T-helper 1 cell treated with Interleukin-12 subunit alpha and Interleukin-12 subunit beta and Interleukin-4 antibody, amounts not matched to agents 30 μg/mL and 1 μg/mL, for 36 hours (primary cell): Measurements from ENCODE around the gene RAB6A.
"Not testable (repeated sequence)": the region's sequence is repeated elsewhere in the genome, so short reads cannot be mapped to it uniquely, and the experiment has no call there.

Experiments used
- H3K27ac Mint-ChIP-seq: one replicate; pipeline ENCODE4 v1.8.0; 2021; ENCODE audit warnings: mild to moderate bottlenecking, mixed read lengths
- H3K27me3 Mint-ChIP-seq: one replicate; pipeline ENCODE4 v1.8.0; 2021; ENCODE audit warnings: low read depth, mixed read lengths
- H3K36me3 Mint-ChIP-seq: one replicate; pipeline ENCODE4 v1.8.0; 2021; ENCODE audit warnings: low read depth, mixed read lengths
- H3K4me1 Mint-ChIP-seq: one replicate; pipeline ENCODE4 v1.8.0; 2021; ENCODE audit warnings: low read depth, mixed read lengths
- H3K4me3 Mint-ChIP-seq: one replicate; pipeline ENCODE4 v1.8.0; 2021; ENCODE audit warnings: mild to moderate bottlenecking, moderate library complexity, mixed read lengths
- H3K9me3 Mint-ChIP-seq: one replicate; pipeline ENCODE4 v1.8.0; 2021; ENCODE audit warnings: mixed read lengths

Gene RAB6A

GRCh38 chr11:73784080-73784634 is 23.3 kb upstream of the RAB6A start:
- no peaks in the 10 kb centered on the region for H3K9me3 Mint-ChIP-seq
- H3K4me3 Mint-ChIP-seq = no peak overlapping the region
- no peaks in the 10 kb centered on the region for H3K27me3 Mint-ChIP-seq
- peaks cover 2% of the 10 kb centered on the region for H3K36me3 Mint-ChIP-seq
- no peak overlapping the region for H3K27ac Mint-ChIP-seq
- H3K4me1 Mint-ChIP-seq = peaks cover 19% of the 10 kb centered on the region

DNA sequence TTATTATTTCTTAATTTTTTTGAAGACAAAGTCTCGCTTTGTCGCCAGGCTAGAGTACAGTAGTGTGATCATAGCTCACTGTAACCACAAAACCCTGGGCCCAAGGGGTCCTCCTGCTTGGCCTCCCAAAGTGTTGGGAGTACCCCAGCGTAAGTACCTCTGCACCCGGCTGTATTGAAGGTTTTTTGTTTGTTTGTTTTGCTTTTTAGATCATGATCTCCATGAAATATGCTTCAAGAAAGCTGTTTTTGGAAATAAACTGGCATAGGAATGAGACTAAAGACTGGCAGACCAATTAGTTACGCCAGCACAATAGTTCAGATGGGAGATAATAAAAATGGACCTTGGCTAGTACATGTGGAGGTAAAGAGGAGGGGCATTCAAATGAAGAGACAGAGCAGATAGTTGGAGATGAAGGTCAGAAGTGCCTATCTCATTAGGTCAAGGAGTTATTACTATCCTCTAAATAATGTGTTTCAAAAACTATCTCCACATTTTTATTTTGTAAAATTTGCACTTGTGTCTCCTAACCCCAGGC is 22.7 kb upstream of the RAB6A start:
- Mint-ChIP-seq H3K36me3 (peaks cover 4% of the 10 kb centered on the region), H3K4me1 (peaks cover 22% of the 10 kb centered on the region), H3K27ac (no peak overlapping the region), H3K4me3 (no peak overlapping the region), H3K27me3 (no peaks in the 10 kb centered on the region), H3K9me3 (no peaks in the 10 kb centered on the region)

- Mint-ChIP-seq H3K27me3 (no peaks in the 10 kb centered on the region), H3K9me3 (no peaks in the 10 kb centered on the region), H3K4me3 (no peak overlapping the region)
These were observed 20.4 kb upstream of the RAB6A start for GRCh38 chr11:73781303-73781702.

DNA sequence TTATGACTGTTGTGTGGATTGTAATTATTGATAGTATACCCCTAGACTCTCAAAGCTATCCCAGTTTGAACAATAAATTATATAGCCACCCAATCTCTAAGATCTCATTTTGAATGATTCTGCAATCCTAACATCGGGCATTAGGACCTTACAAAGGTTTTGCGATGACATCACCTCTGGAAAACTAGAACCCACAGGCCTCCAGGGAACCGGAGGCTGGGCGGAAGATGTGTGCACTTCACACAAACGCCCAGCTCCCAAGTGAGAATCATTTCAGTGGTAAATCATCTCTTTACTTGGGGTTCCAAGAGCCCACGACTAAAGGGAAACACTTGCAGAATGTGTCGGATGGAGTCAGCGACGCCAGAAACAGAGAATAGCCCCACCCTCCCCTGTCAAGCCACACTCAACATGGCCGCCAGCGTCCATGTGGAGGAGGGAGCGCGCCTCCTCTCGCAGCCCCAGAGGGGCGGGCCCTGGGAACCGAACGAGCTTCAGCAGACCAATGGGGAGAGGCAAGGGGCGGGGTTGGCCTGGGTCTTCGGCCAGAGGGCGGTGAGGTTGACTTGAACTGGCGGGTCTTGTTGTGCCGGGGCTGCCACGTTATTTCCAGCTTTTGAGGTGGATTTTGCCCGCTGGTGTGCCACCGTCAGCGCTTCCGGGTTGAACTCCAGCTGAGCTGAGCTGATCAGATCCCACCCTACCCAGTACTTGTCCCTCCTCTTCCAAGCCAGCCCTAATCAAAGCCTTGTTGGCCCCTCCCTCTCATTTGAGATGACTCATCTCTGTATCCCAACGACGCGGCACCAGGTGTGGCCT is 18.4 kb upstream of the RAB6A start:
- no peaks in the 10 kb centered on the region for H3K27me3 Mint-ChIP-seq
- no peaks in the 10 kb centered on the region for H3K9me3 Mint-ChIP-seq
- peak overlapping the region; percentile 87 for H3K4me3 Mint-ChIP-seq
- H3K36me3 Mint-ChIP-seq = peaks cover 2% of the 10 kb centered on the region
- H3K4me1 Mint-ChIP-seq = peaks cover 10% of the 10 kb centered on the region
- H3K27ac Mint-ChIP-seq = peak overlapping the region; percentile 99

More at GRCh38 chr11:73781303-73781702, 20.4 kb upstream of the RAB6A start:
- H3K36me3 Mint-ChIP-seq = peaks cover 2% of the 10 kb centered on the region
- H3K4me1 Mint-ChIP-seq = peaks cover 16% of the 10 kb centered on the region
- H3K27ac Mint-ChIP-seq = peak overlapping the region; percentile 61

DNA sequence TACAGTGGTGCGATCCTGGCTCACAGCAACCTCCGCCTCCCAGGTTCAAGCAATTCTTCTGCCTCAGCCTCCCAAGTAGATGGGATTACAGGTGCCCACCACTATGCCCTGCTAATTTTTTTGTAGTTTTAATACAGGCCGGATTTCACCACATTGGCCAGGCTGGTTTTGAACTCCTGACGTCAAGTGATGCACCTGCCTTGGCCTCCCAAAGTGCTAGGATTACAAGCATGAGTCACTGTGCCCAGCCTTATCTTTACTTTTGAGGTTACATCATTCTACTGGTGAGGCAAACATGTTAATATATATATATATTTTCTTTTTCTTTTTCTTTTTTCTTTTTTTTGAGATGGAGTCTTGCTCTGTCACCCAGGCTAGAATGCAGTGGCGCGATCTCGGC is 9.9 kb upstream of the RAB6A start:
- peaks cover 28% of the 10 kb centered on the region for H3K27me3 Mint-ChIP-seq
- H3K4me1 Mint-ChIP-seq, H3K36me3 Mint-ChIP-seq, H3K9me3 Mint-ChIP-seq, H3K4me3 Mint-ChIP-seq, H3K27ac Mint-ChIP-seq: not testable (repeated sequence)

DNA sequence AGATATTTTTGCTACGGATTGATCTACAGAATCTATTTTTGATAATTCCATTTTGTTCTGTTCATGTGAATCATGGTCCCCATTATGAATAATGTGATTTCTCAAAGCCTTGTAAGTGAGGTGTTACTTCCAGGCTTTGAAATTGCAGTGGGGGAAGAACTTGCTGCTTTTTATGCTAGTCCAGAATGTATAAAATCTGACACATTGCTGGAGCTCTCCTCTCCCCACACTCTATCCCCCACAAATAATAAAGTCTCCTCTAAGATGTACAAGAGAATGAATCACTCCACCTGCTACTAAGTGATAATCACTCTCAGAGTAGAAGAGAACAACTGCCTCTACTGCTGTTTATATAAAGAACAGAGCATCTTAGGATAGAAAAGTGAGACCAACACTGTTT is 5.9 kb upstream of the RAB6A start:
- H3K9me3 Mint-ChIP-seq = no peaks in the 10 kb centered on the region
- H3K27me3 Mint-ChIP-seq = peaks cover 29% of the 10 kb centered on the region

GRCh38 chr11:73762732-73763131 is 1.9 kb upstream of the RAB6A start:
- Mint-ChIP-seq H3K9me3 (no peaks in the 10 kb centered on the region), H3K27ac (no peak overlapping the region), H3K4me3 (no peak overlapping the region)

More for the DNA sequence above, 5.9 kb upstream of the RAB6A start:
- Mint-ChIP-seq H3K36me3 (peaks cover 2% of the 10 kb centered on the region), H3K27ac (no peak overlapping the region), H3K4me1 (peaks cover 4% of the 10 kb centered on the region), H3K4me3 (no peak overlapping the region)

DNA sequence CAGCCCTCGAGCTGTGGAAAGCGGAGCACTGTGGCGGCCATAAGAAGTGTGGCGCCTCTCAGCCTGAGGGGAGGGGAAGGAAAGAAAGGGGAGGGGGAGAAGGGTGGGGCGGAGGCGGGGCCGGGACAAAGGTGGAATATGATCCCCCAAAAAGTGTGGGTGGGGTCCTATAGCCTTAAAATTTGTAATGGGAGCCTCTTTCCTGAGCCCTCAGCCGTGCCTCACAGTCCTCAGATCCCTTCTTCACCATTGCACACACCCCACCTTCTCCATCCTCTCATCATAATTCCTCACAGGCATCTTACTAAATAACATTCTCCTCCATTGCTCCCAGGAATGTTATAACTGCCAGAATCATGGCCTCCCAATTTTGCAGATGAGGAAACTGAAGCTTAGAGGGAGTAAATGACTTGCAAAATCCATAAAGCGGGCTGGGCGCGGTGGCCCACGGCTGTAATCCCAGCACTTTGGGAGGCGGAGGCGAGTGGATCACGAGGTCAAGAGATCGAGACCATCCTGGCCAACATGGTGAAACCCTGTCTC is 600 bp upstream of the RAB6A start:
- Mint-ChIP-seq H3K4me1 (peaks cover 26% of the 10 kb centered on the region), H3K36me3 (peaks cover 10% of the 10 kb centered on the region), H3K27me3 (peaks cover 13% of the 10 kb centered on the region), H3K27ac (peak overlapping the region; percentile 88), H3K4me3 (peak overlapping the region; percentile 96), H3K9me3 (no peaks in the 10 kb centered on the region)

More at GRCh38 chr11:73762732-73763131, 1.9 kb upstream of the RAB6A start:
- Mint-ChIP-seq H3K36me3 (peaks cover 6% of the 10 kb centered on the region), H3K27me3 (peaks cover 25% of the 10 kb centered on the region), H3K4me1 (peaks cover 25% of the 10 kb centered on the region)

DNA sequence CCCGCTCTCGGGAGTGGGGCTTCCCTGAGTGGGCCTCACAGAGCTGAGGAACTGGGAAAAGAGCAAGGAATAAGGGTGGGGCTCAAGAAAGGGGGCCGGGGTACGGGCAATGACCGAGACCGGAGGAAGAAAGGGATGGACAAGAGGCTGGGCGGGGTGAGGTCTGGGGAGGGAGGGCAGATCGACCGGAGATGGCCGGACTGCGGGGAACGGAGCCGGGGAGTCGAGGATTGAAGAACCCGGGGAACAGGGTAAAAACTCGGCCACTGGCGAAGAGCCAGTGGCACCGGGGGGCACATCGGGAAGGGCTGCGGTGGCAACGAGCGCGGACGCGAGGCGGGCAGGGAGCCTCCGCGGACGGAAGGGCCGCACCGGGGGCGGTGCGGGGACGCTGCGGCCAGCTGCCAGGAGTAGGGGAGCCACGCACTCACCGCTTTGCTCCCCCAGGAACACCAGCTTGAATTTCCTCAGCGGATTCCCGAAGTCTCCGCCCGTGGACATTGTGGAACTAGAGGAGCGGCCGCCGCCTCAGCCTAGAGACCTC is 667 bp downstream of the RAB6A start:
- Mint-ChIP-seq H3K4me3 (peak overlapping the region; percentile 96), H3K36me3 (peaks cover 10% of the 10 kb centered on the region), H3K9me3 (no peaks in the 10 kb centered on the region), H3K27ac (peak overlapping the region; percentile 88), H3K4me1 (peaks cover 26% of the 10 kb centered on the region), H3K27me3 (peaks cover 2% of the 10 kb centered on the region)

- Mint-ChIP-seq H3K27me3 (no peaks in the 10 kb centered on the region), H3K36me3 (peaks cover 10% of the 10 kb centered on the region), H3K4me1 (peaks cover 26% of the 10 kb centered on the region), H3K27ac (peak overlapping the region; percentile 85), H3K9me3 (no peaks in the 10 kb centered on the region), H3K4me3 (peak overlapping the region; percentile 96)
These were observed 1.2 kb downstream of the RAB6A start for GRCh38 chr11:73759610-73760134.

DNA sequence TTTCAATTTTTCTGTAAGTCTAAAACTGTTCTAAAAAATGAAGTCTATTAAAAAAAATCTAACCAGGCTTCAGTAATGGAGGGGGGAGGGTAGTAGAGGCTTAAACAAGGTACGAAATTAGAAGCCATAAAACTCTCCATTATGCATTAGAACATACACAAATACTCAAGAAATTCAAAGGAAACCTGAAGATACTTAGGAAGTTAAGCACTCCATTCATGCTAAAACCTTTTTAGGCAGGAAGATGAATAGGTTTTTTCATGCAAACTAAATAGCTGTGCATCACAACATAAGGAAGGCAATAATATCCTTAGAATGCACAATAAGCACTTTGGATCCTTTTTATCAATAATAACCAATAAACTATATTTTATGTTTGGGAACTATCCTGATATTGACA is 2.4 kb downstream of the RAB6A start:
- Mint-ChIP-seq H3K27ac (no peak overlapping the region), H3K4me1 (peaks cover 29% of the 10 kb centered on the region)

DNA sequence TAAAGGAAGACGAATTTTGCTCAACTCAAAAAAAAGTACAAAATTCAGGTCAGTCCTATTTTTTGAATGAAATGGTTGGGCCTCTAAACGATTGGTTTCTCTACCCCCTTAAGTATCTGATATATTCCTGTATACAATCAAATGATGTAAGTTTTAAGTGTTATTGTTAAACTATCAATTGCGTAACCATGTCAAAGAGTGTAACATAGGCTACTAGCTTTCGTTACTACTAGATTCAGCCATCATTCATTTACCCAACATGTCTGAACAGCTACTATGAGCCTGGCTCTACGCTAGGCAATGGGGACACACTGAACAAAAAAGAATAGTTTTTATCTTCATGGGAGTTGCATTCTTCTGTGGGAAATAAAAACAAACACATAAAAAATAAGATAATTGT is 3.3 kb downstream of the RAB6A start:
- H3K9me3 Mint-ChIP-seq = no peaks in the 10 kb centered on the region
- H3K27me3 Mint-ChIP-seq = no peaks in the 10 kb centered on the region
- H3K4me3 Mint-ChIP-seq = no peak overlapping the region
- H3K4me1 Mint-ChIP-seq = peaks cover 26% of the 10 kb centered on the region
- H3K27ac Mint-ChIP-seq = no peak overlapping the region
- H3K36me3 Mint-ChIP-seq = peaks cover 12% of the 10 kb centered on the region

More for the DNA sequence above, 2.4 kb downstream of the RAB6A start:
- H3K4me3 Mint-ChIP-seq = peak overlapping the region; percentile 96
- no peaks in the 10 kb centered on the region for H3K27me3 Mint-ChIP-seq
- no peaks in the 10 kb centered on the region for H3K9me3 Mint-ChIP-seq
- H3K36me3 Mint-ChIP-seq = peaks cover 14% of the 10 kb centered on the region

GRCh38 chr11:73755670-73756069 is 5.2 kb downstream of the RAB6A start:
- no peaks in the 10 kb centered on the region for H3K9me3 Mint-ChIP-seq
- H3K4me1 Mint-ChIP-seq = peaks cover 33% of the 10 kb centered on the region
- no peak overlapping the region for H3K4me3 Mint-ChIP-seq
- peaks cover 16% of the 10 kb centered on the region for H3K36me3 Mint-ChIP-seq
- H3K27ac Mint-ChIP-seq = no peak overlapping the region
- H3K27me3 Mint-ChIP-seq = no peaks in the 10 kb centered on the region

DNA sequence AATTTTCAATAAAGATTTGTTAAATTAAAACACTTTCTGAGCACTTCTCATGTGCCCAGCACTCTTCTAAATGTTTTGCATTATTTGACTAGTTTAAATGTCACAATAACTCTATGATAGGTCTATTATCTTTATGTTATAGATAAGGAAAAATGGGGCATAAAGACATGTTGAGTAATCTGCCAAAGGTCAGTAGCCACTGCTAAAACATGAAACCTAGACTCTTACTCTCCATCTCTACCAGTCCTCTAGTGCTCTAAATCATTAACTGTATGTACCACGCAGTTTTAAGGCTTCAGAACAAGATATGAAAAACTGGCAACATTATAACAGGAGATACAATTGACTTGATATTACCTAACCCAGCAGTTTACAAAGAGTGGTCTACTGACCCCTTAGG is 6.9 kb downstream of the RAB6A start:
- Mint-ChIP-seq H3K27me3 (no peaks in the 10 kb centered on the region), H3K4me1 (peaks cover 26% of the 10 kb centered on the region), H3K4me3 (no peak overlapping the region), H3K36me3 (peaks cover 15% of the 10 kb centered on the region), H3K27ac (no peak overlapping the region), H3K9me3 (no peaks in the 10 kb centered on the region)
